HG03196 (cell line): ENCODE data around the gene DLG1.

Experiments
- ATAC-seq: cut with Tn5 transposase; IDR thresholded peaks from one replicate; pipeline ENCODE4 v1.9.1; 2021; ENCODE audit not compliant: unreplicated experiment

The DLG1 gene

GRCh38 chr3:197320582-197320981 lies 22.2 kb upstream of the DLG1 start:
- no peak for ATAC-seq

DNA sequence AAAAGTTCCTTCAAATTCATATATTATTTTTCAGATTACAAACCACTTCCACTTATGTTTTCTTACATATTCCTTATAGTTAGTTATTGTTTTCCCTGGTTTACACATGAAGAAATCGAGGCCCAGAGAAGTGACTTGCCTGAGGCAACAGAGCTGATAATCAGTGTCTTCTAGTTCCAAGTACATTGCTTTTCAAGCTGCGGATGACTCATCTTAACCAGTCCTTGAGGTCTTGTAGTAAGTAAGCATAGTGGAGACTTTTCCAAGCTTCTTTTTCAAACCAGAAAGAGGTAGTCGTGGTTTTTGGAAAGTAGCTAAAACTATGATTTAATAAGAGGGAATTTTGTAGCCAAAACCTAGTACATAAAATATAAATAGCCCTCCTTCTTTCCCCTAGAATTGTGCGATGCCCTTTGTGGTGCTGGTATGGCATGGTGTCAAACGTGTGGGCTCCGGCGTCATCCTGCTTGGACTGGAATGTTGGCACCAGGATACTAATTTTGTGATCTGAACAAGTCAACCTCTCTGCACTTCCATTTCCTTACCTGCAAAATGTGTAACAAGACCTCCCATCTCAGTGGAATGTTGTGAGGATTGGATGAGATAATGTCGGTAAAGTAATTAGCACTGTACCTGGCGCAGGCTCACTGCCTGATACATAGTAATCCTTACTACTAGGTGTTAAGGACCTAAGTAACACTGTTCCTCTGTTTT lies 19.0 kb upstream of the DLG1 start:
- no peak for ATAC-seq

DNA sequence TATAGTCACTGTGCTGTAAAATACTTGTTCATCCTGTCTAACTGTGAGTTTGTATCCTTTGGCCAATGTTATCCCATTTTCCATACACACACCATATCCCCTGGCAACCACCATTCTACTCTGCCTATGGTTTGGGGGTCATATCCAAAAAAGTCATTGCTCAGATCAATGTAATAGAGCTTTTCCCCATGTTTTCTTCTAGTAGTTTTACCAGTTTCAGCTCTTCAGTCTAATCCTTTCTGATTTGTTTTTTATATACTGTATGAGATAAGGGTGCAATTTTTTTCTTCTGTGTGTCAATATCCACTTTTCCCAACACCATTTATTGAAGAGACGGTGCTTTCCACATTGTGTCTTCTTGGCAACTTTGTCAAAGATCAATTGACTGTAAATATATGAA lies 14.0 kb upstream of the DLG1 start:
- ATAC-seq = no peak

DNA sequence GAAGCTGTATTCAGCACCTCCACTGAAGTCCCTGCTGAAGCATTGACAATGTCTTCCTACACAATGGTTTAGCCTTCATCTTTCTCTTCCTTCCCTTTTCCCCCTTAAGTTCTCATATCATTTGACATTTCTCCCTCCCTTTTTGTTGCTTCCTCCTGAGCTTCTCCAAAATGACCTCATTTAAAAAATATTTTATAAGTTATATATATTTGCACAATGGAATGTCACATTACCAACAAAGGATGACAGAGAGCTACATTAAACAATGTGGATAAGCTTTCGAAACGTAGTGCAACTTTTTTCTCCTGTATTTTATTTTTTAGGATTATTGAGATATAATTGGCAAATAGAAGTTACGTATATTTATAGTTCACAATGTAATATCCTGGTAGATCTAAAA lies 13.2 kb upstream of the DLG1 start:
- ATAC-seq = no peak

- ATAC-seq = no peak
Observed at GRCh38 chr3:197309528-197310361, 11.3 kb upstream of the DLG1 start.

DNA sequence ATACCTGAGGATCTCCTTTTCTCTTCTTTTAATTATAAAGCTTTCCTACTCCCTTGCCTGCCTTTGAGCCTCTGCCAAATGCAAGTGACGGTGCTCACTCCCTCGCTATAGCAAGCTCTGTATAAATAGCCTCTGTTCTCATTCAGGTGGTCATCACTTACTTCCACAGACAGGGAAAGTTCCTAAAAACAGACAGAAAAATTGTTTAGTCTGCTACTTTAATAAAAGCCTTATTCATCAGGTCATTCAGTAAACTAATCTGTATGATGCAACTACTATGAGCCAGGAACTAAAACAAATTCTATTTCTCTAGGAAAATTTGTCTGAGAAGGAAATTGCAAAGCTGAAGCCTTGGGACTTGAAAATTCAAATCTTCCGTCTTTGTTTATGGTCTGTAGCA lies 10.2 kb upstream of the DLG1 start:
- ATAC-seq = no peak

- ATAC-seq = no peak
Observed at GRCh38 chr3:197306374-197307086, 8.1 kb upstream of the DLG1 start.

DNA sequence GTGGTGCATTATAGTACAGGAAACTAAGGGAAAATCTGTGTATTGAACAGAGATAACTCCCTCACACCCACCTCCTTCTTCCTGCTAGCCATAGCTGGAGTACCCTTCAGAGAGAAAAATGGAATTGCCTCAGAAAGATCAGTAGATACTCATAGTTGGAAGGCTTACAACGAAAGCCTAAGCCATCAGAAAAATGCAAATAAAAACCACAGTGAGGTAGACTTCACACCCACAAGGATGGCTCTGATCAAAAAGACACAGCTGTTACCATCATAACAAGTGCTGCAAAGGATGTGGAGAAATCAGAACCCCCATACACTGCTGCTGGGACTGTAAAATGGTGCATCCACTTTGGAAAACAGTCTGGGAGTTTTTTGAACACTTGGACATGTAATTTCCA lies 7.4 kb upstream of the DLG1 start:
- ATAC-seq = peak; percentile 82

GRCh38 chr3:197303452-197303851 lies 5.0 kb upstream of the DLG1 start:
- no peak for ATAC-seq

DNA sequence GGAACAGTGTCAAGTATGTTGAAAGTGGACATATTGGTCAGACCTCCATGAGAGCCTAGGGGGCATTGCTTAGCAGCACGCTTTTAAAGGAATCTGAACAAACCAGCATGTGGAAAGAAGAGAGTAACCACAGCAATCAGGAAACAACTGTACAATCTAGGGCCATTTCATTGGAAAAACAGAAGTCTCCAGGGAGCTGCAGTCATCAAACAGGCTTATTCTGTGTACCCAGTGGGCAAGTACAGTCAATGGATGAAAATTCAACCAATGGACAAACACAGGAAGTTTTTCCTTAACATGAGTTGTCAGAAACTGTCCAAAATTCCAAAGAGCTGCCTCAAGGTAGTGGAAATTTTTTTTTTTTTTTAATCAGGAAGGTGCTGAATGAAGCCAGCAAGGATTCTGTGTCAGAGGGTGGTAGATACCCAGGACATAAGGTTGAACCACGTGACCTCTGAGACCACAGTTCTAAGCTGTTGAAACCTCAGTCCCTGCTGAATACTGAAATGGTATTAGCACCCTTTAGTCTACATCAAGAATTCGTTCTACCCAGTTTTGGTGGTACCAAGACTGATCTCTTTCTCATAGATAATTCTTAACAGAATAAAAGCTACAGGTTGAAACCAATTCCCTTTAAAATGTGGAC lies 4.4 kb upstream of the DLG1 start:
- ATAC-seq = no peak

- ATAC-seq = no peak
Observed at GRCh38 chr3:197302033-197302432, 3.6 kb upstream of the DLG1 start.

- ATAC-seq = no peak
Observed at GRCh38 chr3:197300361-197300760, 1.9 kb upstream of the DLG1 start.

DNA sequence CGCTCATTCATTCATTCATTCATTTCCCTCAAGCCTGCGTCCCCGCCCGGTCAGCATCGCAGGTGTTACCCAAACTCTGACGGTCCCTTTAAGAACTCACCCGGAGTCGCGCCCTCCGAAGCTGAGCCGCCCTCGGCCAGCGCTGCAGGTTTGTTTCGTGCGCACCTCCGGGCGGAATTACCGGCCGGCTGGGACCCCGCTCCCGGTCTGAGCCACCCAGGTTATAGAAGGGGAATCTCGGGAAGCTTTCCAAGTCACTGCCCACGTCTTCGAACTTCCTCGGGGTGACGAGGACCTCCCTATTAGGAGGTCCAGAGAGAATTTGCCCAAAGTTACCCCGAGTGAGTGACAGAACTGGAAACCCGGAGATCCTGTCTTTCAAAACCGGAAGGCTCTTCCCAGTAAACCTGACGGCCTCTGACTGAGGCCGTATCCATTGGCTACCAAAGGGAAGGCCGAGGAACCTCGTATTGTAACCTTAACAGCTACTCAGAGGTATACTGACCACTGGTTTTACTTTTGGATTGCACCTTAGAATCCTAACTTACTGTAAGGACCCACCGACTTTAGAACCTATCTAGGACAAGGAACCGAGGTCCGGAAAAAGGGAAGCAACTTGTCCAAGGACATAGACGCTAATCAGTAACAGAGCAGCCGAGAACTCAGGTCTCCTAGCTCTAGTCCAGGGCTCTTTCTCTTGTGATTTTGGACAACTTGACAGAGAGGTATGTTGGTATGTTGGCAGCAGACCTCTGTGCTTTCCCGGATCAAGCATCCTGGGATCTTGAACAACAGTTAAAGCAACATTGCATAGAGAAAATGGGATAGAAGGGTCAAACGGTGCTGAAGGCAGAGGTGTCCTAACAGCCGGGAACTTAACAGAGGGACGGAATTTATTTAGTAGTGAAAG lies 788 bp upstream of the DLG1 start:
- ATAC-seq = peak; percentile 26

DNA sequence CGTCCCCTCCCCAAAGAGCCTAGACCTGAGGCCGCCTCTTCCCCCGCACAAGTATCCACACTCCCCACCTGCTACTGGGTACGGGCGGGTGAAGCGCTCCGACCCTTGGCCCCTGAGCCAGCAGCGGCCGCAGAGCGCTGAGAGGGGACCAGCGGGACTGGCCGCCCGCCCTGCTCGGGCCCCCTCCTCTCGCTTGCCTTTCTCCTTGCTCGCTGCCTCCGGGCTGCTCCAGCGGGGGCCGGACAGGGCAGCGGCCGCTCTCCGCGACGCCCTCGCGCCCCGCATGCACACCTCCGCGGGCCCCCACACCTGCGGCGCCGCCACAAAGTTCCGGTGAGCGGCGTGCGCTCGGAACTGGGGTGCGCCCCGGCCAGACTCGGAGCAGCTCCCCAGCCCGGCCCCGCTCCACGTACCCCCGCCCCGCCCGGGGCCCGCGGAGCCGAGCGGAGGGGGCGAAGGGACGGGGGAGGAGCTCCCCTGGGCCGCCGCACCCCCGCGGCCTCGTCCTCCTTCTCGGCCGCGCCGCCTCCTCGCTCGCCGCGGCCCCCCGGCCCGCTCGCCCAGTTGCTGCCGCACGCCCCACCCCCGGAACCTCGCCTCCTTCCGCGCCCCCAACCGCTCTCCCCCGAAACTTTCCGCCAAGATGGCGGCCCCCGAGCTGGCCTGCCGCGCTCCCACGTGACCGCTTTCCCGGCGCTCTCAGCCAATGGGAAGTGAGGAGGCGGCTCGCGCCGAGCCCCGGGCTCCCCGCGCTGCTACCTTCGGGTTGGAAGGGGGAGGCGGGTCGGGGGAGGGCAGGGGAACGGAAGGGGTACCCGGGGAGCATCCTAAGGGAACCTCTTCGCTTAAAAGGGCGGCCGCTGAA lies 704 bp downstream of the DLG1 start:
- peak; percentile 62 for ATAC-seq

- no peak for ATAC-seq
Observed at GRCh38 chr3:197297002-197297401, 1.4 kb downstream of the DLG1 start.

- no peak for ATAC-seq
Observed at GRCh38 chr3:197296545-197296944, 1.9 kb downstream of the DLG1 start.

GRCh38 chr3:197295871-197296270 lies 2.5 kb downstream of the DLG1 start:
- ATAC-seq = no peak

GRCh38 chr3:197293605-197294237 lies 4.7 kb downstream of the DLG1 start:
- ATAC-seq = no peak

DNA sequence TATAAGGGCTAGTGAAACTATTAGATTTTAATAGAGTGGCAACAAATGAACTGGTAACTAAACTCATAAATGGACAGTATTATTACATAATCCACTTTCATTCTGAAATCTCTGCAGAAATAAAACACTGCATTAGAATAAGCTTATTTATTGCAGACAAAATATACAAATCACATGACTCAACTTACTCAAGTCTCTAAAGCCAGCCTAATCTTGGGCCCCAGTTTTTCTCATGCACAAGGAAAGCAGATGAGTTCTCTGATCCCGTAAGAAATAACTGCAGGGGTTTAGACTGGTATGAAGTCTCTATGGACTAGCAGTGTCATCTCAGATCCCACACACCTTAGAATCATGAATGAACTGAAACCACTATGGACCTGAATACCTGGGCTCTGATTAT lies 5.8 kb downstream of the DLG1 start:
- ATAC-seq = no peak
